Upper lobe of left lung (tissue), 4 donors: Measurements from ENCODE around the gene PRM2.

Source experiments
- CTCF ChIP-seq, 6 experiments: fragments of 450-650 bp in 4 of 6; fragments of 200-600 bp in 2 of 6; sonication (generic) in 2 of 6; IDR thresholded peaks; one replicate each; pipeline ENCODE4 v1.5.1; 2016 to 2019; ENCODE audit warnings: antibody characterized with exemption in 6 of 6
- POLR2AphosphoS5 ChIP-seq, 2 donors: sonication (generic); formaldehyde crosslinking; IDR thresholded peaks; one replicate each; pipeline ENCODE4 v1.5.1; 2017; ENCODE audit warnings: antibody characterized with exemption in 2 of 2

- TF ChIP-seq POLR2AphosphoS5 (IDR thresholded peaks at IDR 0.05) (no peak), CTCF (IDR thresholded peaks at IDR 0.05) (no peak)
These were observed 23.7 kb upstream of the PRM2 start for GRCh38 chr16:11299865-11300559.
